ENCODE results near the gene CYP1B1. TPM values are rescaled to one million over a fixed set of nuclear protein-coding genes. Genes with fewer than 3 reads are reported as not detected.

CYP1B1 gene
- polyA plus RNA-seq, 1 donor (not counting 4 experiments of a cell fraction or from before 2014, with no cell fraction given) = 1.6 TPM

DNA sequence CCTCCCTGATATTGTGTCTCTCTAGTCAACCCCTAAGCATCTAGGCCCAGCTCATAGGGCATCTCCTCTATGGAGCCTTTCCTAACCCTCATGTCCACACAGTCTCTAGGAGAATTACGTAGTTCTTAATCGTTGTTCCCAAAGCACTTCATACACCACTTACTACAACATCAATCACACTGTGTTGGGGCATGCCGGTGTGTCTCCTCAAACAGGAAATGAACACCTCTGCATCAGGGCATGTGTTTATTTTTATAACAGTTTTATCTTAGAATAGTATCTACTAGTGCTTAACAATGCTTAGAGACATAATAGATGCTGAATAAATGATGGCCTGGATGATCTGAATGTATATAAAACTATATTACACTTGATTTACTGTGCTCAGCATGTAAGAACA, 19.7 kb downstream of the CYP1B1 start:
- H3K79me2 ChIP-seq (ENCODE audit: control insufficient read depth, insufficient read depth, low read length) = no peaks in the 10 kb centered on the region
- DNase-seq (ENCODE audit: low read depth, low spot score) = no peak
- H4K20me1 ChIP-seq (ENCODE audit: control insufficient read depth, extremely low read depth, insufficient read depth, low read length) = no peaks in the 10 kb centered on the region
- H3K4me3 ChIP-seq (ENCODE audit: control insufficient read depth in 2 of 3, extremely low read depth in 1 of 3, insufficient read depth in 2 of 3, low read depth in 1 of 3, low read length in 3 of 3) = no peak overlapping the region
- dilution Hi-C loops (cut with MboI; ENCODE audit: extremely low pct_ligation_motif_present, low sequenced_read_pairs) = no loop called here
- H3K9me3 ChIP-seq (ENCODE audit: control insufficient read depth, low read depth, low read length) = no peaks in the 10 kb centered on the region
- H2AFZ ChIP-seq (ENCODE audit: control insufficient read depth, low read length) = no peak overlapping the region
- H3K9me1 ChIP-seq (ENCODE audit: control insufficient read depth, extremely low read depth, insufficient read depth, low read length) = no peaks in the 10 kb centered on the region
- peak; percentile 58 for FAIRE-seq
- H3K4me2 ChIP-seq (ENCODE audit: control insufficient read depth, extremely low read depth, insufficient read depth, low read depth, low read length) = no peak overlapping the region
- H3K36me3 ChIP-seq (ENCODE audit: control insufficient read depth in 2 of 2, extremely low read depth in 1 of 2, insufficient read depth in 2 of 2, low read length in 2 of 2) = no peaks in the 10 kb centered on the region
- H3K4me1 ChIP-seq (ENCODE audit: control insufficient read depth, extremely low read depth, insufficient read depth, low read length) = peaks cover 10% of the 10 kb centered on the region
- no peak overlapping the region for H3K27ac ChIP-seq (ENCODE audit: control insufficient read depth, insufficient read depth, low read length)
- no peak overlapping the region for H3K9ac ChIP-seq (ENCODE audit: control insufficient read depth, extremely low read depth, insufficient read depth, low read length)
- TF ChIP-seq, protein P1, sequence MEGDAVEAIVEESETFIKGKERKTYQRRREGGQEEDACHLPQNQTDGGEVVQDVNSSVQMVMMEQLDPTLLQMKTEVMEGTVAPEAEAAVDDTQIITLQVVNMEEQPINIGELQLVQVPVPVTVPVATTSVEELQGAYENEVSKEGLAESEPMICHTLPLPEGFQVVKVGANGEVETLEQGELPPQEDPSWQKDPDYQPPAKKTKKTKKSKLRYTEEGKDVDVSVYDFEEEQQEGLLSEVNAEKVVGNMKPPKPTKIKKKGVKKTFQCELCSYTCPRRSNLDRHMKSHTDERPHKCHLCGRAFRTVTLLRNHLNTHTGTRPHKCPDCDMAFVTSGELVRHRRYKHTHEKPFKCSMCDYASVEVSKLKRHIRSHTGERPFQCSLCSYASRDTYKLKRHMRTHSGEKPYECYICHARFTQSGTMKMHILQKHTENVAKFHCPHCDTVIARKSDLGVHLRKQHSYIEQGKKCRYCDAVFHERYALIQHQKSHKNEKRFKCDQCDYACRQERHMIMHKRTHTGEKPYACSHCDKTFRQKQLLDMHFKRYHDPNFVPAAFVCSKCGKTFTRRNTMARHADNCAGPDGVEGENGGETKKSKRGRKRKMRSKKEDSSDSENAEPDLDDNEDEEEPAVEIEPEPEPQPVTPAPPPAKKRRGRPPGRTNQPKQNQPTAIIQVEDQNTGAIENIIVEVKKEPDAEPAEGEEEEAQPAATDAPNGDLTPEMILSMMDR (optimal IDR thresholded peaks at IDR 0.05 in 1 of 3, IDR thresholded peaks at IDR 0.05 in 1 of 3, conservative IDR thresholded peaks at IDR 0.05 in 1 of 3; ENCODE audit: extremely low read depth in 1 of 3, insufficient read depth in 2 of 3, low read length in 3 of 3) = no peak
- TF ChIP-seq EZH2 (IDR thresholded peaks at IDR 0.05; ENCODE audit: low read length) = no peak
- no peaks in the 10 kb centered on the region for H3K27me3 ChIP-seq (ENCODE audit: control insufficient read depth, extremely low read depth, insufficient read depth, low read length)

DNA sequence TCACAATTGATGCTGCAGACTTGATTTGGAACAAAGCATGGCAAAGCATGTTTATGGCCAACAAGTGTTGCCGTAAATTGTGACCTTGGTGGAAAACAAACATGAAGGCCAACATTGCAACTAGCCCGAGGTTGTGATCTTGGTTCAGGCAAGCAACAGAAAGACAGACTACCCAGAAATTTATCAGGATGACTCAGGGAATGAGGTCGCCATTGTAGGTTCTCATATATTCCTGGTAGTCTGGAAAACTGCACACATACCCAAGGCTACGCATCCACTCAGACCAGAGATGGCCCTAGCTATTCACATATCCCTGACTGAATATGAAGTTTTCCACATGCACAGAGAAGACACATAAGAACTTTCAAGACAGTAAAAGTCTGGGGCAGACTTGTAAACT, 30.1 kb downstream of the CYP1B1 start:
- FAIRE-seq (no peak), DNase-seq (ENCODE audit: low read depth, low spot score) (no peak)
- dilution Hi-C loops (cut with MboI; ENCODE audit: extremely low pct_ligation_motif_present, low sequenced_read_pairs) = no loop called here
- Histone ChIP-seq H3K9me3 (ENCODE audit: control insufficient read depth, low read depth, low read length) (no peaks in the 10 kb centered on the region), H3K9ac (ENCODE audit: control insufficient read depth, extremely low read depth, insufficient read depth, low read length) (no peak overlapping the region), H3K4me3 (ENCODE audit: control insufficient read depth in 2 of 3, extremely low read depth in 1 of 3, insufficient read depth in 2 of 3, low read depth in 1 of 3, low read length in 3 of 3) (no peak overlapping the region), H3K27ac (ENCODE audit: control insufficient read depth, insufficient read depth, low read length) (no peak overlapping the region), H4K20me1 (ENCODE audit: control insufficient read depth, extremely low read depth, insufficient read depth, low read length) (no peaks in the 10 kb centered on the region), H3K9me1 (ENCODE audit: control insufficient read depth, extremely low read depth, insufficient read depth, low read length) (no peaks in the 10 kb centered on the region), H3K79me2 (ENCODE audit: control insufficient read depth, insufficient read depth, low read length) (no peaks in the 10 kb centered on the region), H2AFZ (ENCODE audit: control insufficient read depth, low read length) (no peak overlapping the region), H3K4me2 (ENCODE audit: control insufficient read depth, extremely low read depth, insufficient read depth, low read depth, low read length) (no peak overlapping the region), H3K36me3 (ENCODE audit: control insufficient read depth in 2 of 2, extremely low read depth in 1 of 2, insufficient read depth in 2 of 2, low read length in 2 of 2) (no peaks in the 10 kb centered on the region), H3K4me1 (ENCODE audit: control insufficient read depth, extremely low read depth, insufficient read depth, low read length) (no peaks in the 10 kb centered on the region), H3K27me3 (ENCODE audit: control insufficient read depth, extremely low read depth, insufficient read depth, low read length) (no peaks in the 10 kb centered on the region)
- TF ChIP-seq EZH2 (IDR thresholded peaks at IDR 0.05; ENCODE audit: low read length) = no peak
- TF ChIP-seq, protein P1 (optimal IDR thresholded peaks at IDR 0.05 in 1 of 3, IDR thresholded peaks at IDR 0.05 in 1 of 3, conservative IDR thresholded peaks at IDR 0.05 in 1 of 3; ENCODE audit: extremely low read depth in 1 of 3, insufficient read depth in 2 of 3, low read length in 3 of 3) = no peak
